ENCODE data around the gene COX18.

The COX18 gene

GRCh38 chr4:73053076-73053475 lies 16.4 kb downstream of the COX18 start:
- no peak for DNase-seq (ENCODE audit: low spot score)

- no peak for DNase-seq (ENCODE audit: low spot score)
These were observed 17.9 kb downstream of the COX18 start for GRCh38 chr4:73051625-73052024.

GRCh38 chr4:73045879-73046278 lies 23.6 kb downstream of the COX18 start:
- DNase-seq (ENCODE audit: low spot score), result no peak

- no peak for DNase-seq (ENCODE audit: low spot score)
These were observed 32.5 kb downstream of the COX18 start for GRCh38 chr4:73037057-73037456.

- DNase-seq (ENCODE audit: low spot score), result no peak
These were observed 33.4 kb downstream of the COX18 start for GRCh38 chr4:73036123-73036522.

GRCh38 chr4:73034896-73035295 lies 34.6 kb downstream of the COX18 start:
- no peak for DNase-seq (ENCODE audit: low spot score)

GRCh38 chr4:73028621-73029020 lies 40.9 kb downstream of the COX18 start:
- no peak for DNase-seq (ENCODE audit: low spot score)

GRCh38 chr4:73021634-73022033 lies 47.9 kb downstream of the COX18 start:
- DNase-seq (ENCODE audit: low spot score), result peak; percentile 13

GRCh38 chr4:73019462-73020047 lies 50.0 kb downstream of the COX18 start:
- DNase-seq (ENCODE audit: low spot score), result peak; percentile 26

- DNase-seq (ENCODE audit: low spot score), result no peak
These were observed 50.9 kb downstream of the COX18 start for GRCh38 chr4:73018595-73018994.

GRCh38 chr4:73013310-73013709 lies 56.2 kb downstream of the COX18 start:
- DNase-seq (ENCODE audit: low spot score), result no peak

GRCh38 chr4:73012673-73013072 lies 56.8 kb downstream of the COX18 start:
- DNase-seq (ENCODE audit: low spot score), result no peak

- DNase-seq (ENCODE audit: low spot score), result no peak
These were observed 57.9 kb downstream of the COX18 start for GRCh38 chr4:73011629-73011985.

- DNase-seq (ENCODE audit: low spot score), result no peak
These were observed 58.5 kb downstream of the COX18 start for GRCh38 chr4:73010789-73011628.

- no peak for DNase-seq (ENCODE audit: low spot score)
These were observed 61.9 kb downstream of the COX18 start for GRCh38 chr4:73007526-73008100.

GRCh38 chr4:73006286-73006990 lies 63.1 kb downstream of the COX18 start:
- no peak for DNase-seq (ENCODE audit: low spot score)

GRCh38 chr4:73005514-73005913 lies 64.0 kb downstream of the COX18 start:
- no peak for DNase-seq (ENCODE audit: low spot score)

Data from putamen (tissue), 1 donor.